ENCODE data around the gene HRH4.
A peak's percentile ranks its signal among the peaks of the same experiment; 100 is the strongest.

HRH4 gene

GRCh38 chr18:24466771-24467170, 6.3 kb downstream of the HRH4 start:
- no peak for DNase-seq (ENCODE audit: low read depth)

- DNase-seq (ENCODE audit: low read depth), result no peak
Observed at GRCh38 chr18:24470022-24470618, 9.7 kb downstream of the HRH4 start.

- no peak for DNase-seq (ENCODE audit: low read depth)
Observed at GRCh38 chr18:24470805-24471204, 10.4 kb downstream of the HRH4 start.

GRCh38 chr18:24472591-24472990, 12.2 kb downstream of the HRH4 start:
- no peak for DNase-seq (ENCODE audit: low read depth)

GRCh38 chr18:24474406-24474805, 14.0 kb downstream of the HRH4 start:
- DNase-seq (ENCODE audit: low read depth), result no peak

GRCh38 chr18:24475926-24476589, 15.6 kb downstream of the HRH4 start:
- DNase-seq (ENCODE audit: low read depth), result no peak

- no peak for DNase-seq (ENCODE audit: low read depth)
Observed at GRCh38 chr18:24479371-24479770, 18.9 kb downstream of the HRH4 start.

GRCh38 chr18:24482821-24483220, 22.4 kb downstream of the HRH4 start:
- DNase-seq (ENCODE audit: low read depth), result no peak

- no peak for DNase-seq (ENCODE audit: low read depth)
Observed at GRCh38 chr18:24485681-24486080, 25.2 kb downstream of the HRH4 start.

- DNase-seq (ENCODE audit: low read depth), result no peak
Observed at GRCh38 chr18:24486684-24487083, 26.2 kb downstream of the HRH4 start.

- peak; percentile 58 for DNase-seq (ENCODE audit: low read depth)
Observed at GRCh38 chr18:24488824-24489493, 28.5 kb downstream of the HRH4 start.

GRCh38 chr18:24490539-24490938, 30.1 kb downstream of the HRH4 start:
- peak; percentile 3 for DNase-seq (ENCODE audit: low read depth)

GRCh38 chr18:24491927-24492834, 31.7 kb downstream of the HRH4 start:
- DNase-seq (ENCODE audit: low read depth), result no peak

GRCh38 chr18:24494586-24494985, 34.1 kb downstream of the HRH4 start:
- DNase-seq (ENCODE audit: low read depth), result no peak

GRCh38 chr18:24497031-24497754, 36.8 kb downstream of the HRH4 start:
- DNase-seq (ENCODE audit: low read depth), result peak; percentile 8

GRCh38 chr18:24499814-24500213, 39.4 kb downstream of the HRH4 start:
- no peak for DNase-seq (ENCODE audit: low read depth)

GRCh38 chr18:24500217-24500616, 39.8 kb downstream of the HRH4 start:
- no peak for DNase-seq (ENCODE audit: low read depth)

GRCh38 chr18:24500766-24501165, 40.3 kb downstream of the HRH4 start:
- DNase-seq (ENCODE audit: low read depth), result no peak

GRCh38 chr18:24502667-24503523, 42.5 kb downstream of the HRH4 start:
- no peak for DNase-seq (ENCODE audit: low read depth)

- no peak for DNase-seq (ENCODE audit: low read depth)
Observed at GRCh38 chr18:24504401-24504800, 44.0 kb downstream of the HRH4 start.

- DNase-seq (ENCODE audit: low read depth), result no peak
Observed at GRCh38 chr18:24506175-24506574, 45.7 kb downstream of the HRH4 start.

Measured in ELR (cell line).